Vagina (tissue), 2 donors: ENCODE measurements around the gene C1orf174.

Source experiments
- CTCF ChIP-seq, 3 experiments: fragments of 450-650 bp in 2 of 3; fragments of 200-600 bp in 1 of 3; sonication (generic) in 1 of 3; IDR thresholded peaks; one replicate each; pipeline ENCODE4 v1.5.1; 2017 to 2019; ENCODE audit warnings: antibody characterized with exemption in 3 of 3, mild to moderate bottlenecking in 2 of 3, moderate library complexity in 2 of 3
- POLR2A ChIP-seq, 2 donors: fragments of 450-650 bp; IDR thresholded peaks; one replicate each; pipeline ENCODE4 v1.6.1; 2017; ENCODE audit warnings: antibody characterized with exemption in 2 of 2, mild to moderate bottlenecking in 2 of 2, moderate library complexity in 2 of 2

- TF ChIP-seq CTCF (IDR thresholded peaks at IDR 0.05) (no peak), POLR2A (IDR thresholded peaks at IDR 0.05) (no peak)
Observed at GRCh38 chr1:3914911-3915310, 14.8 kb upstream of the C1orf174 start.
